Lung (tissue), 12 donors: ENCODE data around the gene FOXN3. TPM values are rescaled to one million over a fixed set of nuclear protein-coding genes. Genes with fewer than 3 reads are reported as not detected.

ENCODE experiments used
- ATAC-seq: fragments of 200-7000 bp; cut with Tn5 transposase; one replicate; pipeline ENCODE4 v1.9.1; 2020; ENCODE audit warnings: moderate number of reproducible peaks; ENCODE audit not compliant: insufficient read depth, low FRiP score
- DNase-seq, 3 donors: peaks; one replicate each; pipeline ENCODE4 v3.0.0-alpha.2; 2013 to 2017
- H3K27ac ChIP-seq, 2 donors: one replicate each; pipeline ENCODE4 v1.5.1; 2013; ENCODE audit warnings: mild to moderate bottlenecking in 2 of 2, moderate library complexity in 2 of 2, control low read depth in 1 of 2, inconsistent platforms in 1 of 2, low read depth in 1 of 2, low read length in 1 of 2
- H3K27me3 ChIP-seq, 3 donors: one replicate each; pipeline ENCODE4 v1.5.1; 2013; ENCODE audit warnings: low read length in 2 of 3; ENCODE audit not compliant: control insufficient read depth in 3 of 3, insufficient read depth in 3 of 3
- H3K36me3 ChIP-seq, 4 donors: one replicate each; pipeline ENCODE4 v1.5.1; 2013; ENCODE audit warnings: low read length in 4 of 4, mild to moderate bottlenecking in 1 of 4, moderate library complexity in 1 of 4; ENCODE audit not compliant: control insufficient read depth in 4 of 4, insufficient read depth in 4 of 4
- H3K4me1 ChIP-seq, 5 donors: one replicate each; pipeline ENCODE4 v1.5.1; 2013; ENCODE audit warnings: low read length in 5 of 5, mild to moderate bottlenecking in 2 of 5, moderate library complexity in 1 of 5; ENCODE audit not compliant: control insufficient read depth in 5 of 5, insufficient read depth in 5 of 5
- H3K4me3 ChIP-seq: one replicate; pipeline ENCODE4 v1.5.1; 2013; ENCODE audit warnings: mild to moderate bottlenecking, control low read depth, moderate library complexity
- H3K9ac ChIP-seq, 2 donors: one replicate each; pipeline ENCODE4 v1.5.1; 2013; ENCODE audit warnings: low read length in 2 of 2, control low read depth in 1 of 2; ENCODE audit not compliant: insufficient read depth in 1 of 2
- H3K9me3 ChIP-seq, 4 donors: one replicate each; pipeline ENCODE4 v1.5.1; 2013; ENCODE audit warnings: low read length in 3 of 4, mild to moderate bottlenecking in 1 of 4, moderate library complexity in 1 of 4; ENCODE audit not compliant: control insufficient read depth in 4 of 4, insufficient read depth in 3 of 4
- CTCF ChIP-seq: IDR thresholded peaks from 2 replicates; pipeline ENCODE4 v1.5.1; 2012; ENCODE audit warnings: mild to moderate bottlenecking; ENCODE audit errors: control extremely low read depth, extremely low read depth
- WGBS, 2 donors: extraction: QIAGEN DNeasy Blood & Tissue Kit; methylation state at CpG; one replicate each; pipeline ENCODE4 v1.1.7; 2013; 5-methylcytosine and 5-hydroxymethylcytosine counted together
- polyA plus RNA-seq, 2 donors: library from polyadenylated mRNA; stranded (reverse); fragments of 200-250 nt; gene quantifications; one replicate each; pipeline ENCODE4 v1.2.1, GENCODE V29; 2013
- total RNA-seq, 2 donors: library from RNA; depleted of rRNA in 1 of 2; stranded (reverse); fragments of >200 nt in 1 of 2; gene quantifications; one replicate each; pipeline ENCODE4 v1.2.1, GENCODE V29; 2014 to 2021
- donor health status: control.
- donor health status: control.
- donor health status: Bipolar disorder and iron deficiency.
- donor health status: healthy.
- donor health status: DM: yes; HTN: yes; CAD: no.

Gene FOXN3
- total and polyA plus RNA-seq, 4 donors: 12.7 to 69.7 (median 34.9) TPM

DNA sequence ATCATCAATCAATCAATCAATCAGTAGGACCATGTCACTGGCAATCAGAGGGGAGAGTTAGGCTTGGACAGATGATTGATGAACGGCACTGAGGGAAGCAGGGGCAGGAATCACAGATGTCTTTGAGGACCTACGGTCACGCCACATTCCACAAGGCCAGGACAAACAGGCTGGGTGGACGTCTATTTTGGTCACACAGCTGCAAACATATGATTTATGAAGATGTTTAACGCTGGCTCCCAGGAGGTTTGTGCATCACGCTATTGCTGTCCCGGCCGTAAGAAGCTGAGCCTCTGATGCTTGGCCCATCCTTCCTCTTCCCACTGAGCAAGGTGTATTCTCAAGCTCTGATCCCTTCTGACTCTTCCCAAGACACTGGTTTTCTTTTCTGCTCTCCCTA is 160.8 kb downstream of the FOXN3 start:
- no peak for TF ChIP-seq CTCF
- no peak for ATAC-seq

DNA sequence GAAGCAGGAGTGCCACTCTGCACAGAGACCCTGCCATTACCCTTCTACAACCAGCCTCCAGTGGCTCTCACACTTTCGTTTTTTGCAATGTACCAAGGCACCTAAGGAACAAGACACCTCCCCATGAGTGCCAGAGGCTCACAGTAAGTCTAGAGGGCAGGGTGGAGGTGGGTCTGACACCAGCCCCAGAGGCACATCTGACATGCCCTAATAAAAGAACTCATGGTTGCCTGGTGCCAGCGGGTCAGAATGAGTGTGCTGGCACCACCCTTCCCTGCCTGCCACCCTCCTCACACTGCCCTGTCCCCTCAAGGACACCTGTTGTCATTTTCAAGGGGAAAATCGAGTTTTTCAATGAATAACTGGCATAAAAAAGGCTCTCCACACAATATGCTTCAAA is 161.2 kb downstream of the FOXN3 start:
- H3K27me3 ChIP-seq: no peaks in the 10 kb centered on the region
- no peak for ATAC-seq
- H3K4me3 ChIP-seq: no peak overlapping the region
- no peak for TF ChIP-seq CTCF
- H3K4me1 ChIP-seq: peaks cover 0 to 10% (median 7%) of the 10 kb centered on the region in 5 donors
- no peak for DNase-seq
- no peak overlapping the region for H3K9ac ChIP-seq
- no peaks in the 10 kb centered on the region for H3K9me3 ChIP-seq
- H3K36me3 ChIP-seq: peaks cover 0 to 2% (median 0%) of the 10 kb centered on the region in 4 donors
- H3K27ac ChIP-seq: no peak overlapping the region
- WGBS, 2 donors: 63 to 91% methylated on average over 2 to 3 of the region's 3 CpGs

More for the DNA sequence above, 160.8 kb downstream of the FOXN3 start:
- no peak overlapping the region for H3K4me3 ChIP-seq
- peaks cover 0 to 10% (median 7%) of the 10 kb centered on the region in 5 donors for H3K4me1 ChIP-seq
- H3K9me3 ChIP-seq: no peaks in the 10 kb centered on the region
- no peak overlapping the region for H3K27ac ChIP-seq
- H3K27me3 ChIP-seq: no peaks in the 10 kb centered on the region
- H3K9ac ChIP-seq: no peak overlapping the region
- peaks cover 0 to 2% (median 0%) of the 10 kb centered on the region in 4 donors for H3K36me3 ChIP-seq
- WGBS, 2 donors: 88% methylated on average over 8 of the region's 8 CpGs
- DNase-seq: no peak

DNA sequence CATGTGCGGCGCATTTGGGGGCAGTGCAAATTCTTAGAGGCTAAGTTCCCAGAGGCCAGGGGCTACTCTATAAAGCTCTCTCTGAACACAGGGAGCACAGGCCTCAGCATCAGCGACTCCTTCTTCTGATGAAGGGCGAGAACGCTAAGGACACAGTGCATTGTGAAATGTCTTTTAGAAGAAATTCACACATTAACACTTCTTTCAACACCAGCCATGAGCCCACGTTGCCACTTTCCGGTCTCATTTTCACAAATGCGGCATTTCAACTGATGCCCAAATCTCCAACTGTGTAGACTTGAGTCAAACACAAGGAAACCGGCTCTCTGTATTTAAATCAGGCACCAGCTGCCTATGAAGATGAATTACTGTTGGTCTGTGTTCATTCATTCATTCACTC is 162.0 kb downstream of the FOXN3 start:
- no peaks in the 10 kb centered on the region for H3K9me3 ChIP-seq
- H3K4me3 ChIP-seq: no peak overlapping the region
- H3K27me3 ChIP-seq: no peaks in the 10 kb centered on the region
- ATAC-seq (no peak), DNase-seq (no peak)
- WGBS, 2 donors: 94 to 96% methylated on average over 9 of the region's 9 CpGs
- no peak overlapping the region for H3K27ac ChIP-seq
- H3K4me1 ChIP-seq: peaks cover 0 to 10% (median 7%) of the 10 kb centered on the region in 5 donors
- TF ChIP-seq CTCF: no peak
- no peak overlapping the region for H3K9ac ChIP-seq
- peaks cover 0 to 2% (median 0%) of the 10 kb centered on the region in 4 donors for H3K36me3 ChIP-seq

- Histone ChIP-seq H3K9ac (no peak overlapping the region), H3K27me3 (no peaks in the 10 kb centered on the region), H3K4me1 (peaks cover 0 to 13% (median 7%) of the 10 kb centered on the region in 5 donors), H3K4me3 (no peak overlapping the region), H3K9me3 (no peaks in the 10 kb centered on the region), H3K27ac (no peak overlapping the region), H3K36me3 (peaks cover 0 to 2% (median 0%) of the 10 kb centered on the region in 4 donors)
- ATAC-seq (no peak), DNase-seq (no peak)
- no peak for TF ChIP-seq CTCF
- WGBS, 2 donors: 87 to 91% methylated on average over 12 of the region's 12 CpGs
These were observed 162.7 kb downstream of the FOXN3 start for GRCh38 chr14:89254166-89254909.
